PC-3 (cell line): ENCODE measurements around the gene TRABD2B. TPM values are rescaled to one million over a fixed set of nuclear protein-coding genes. Genes with fewer than 3 reads are reported as not detected.

Experiments
- ATAC-seq: fragments of 200-7000 bp; cut with Tn5 transposase; 2 replicates; pipeline ENCODE4 v1.9.1; 2020; ENCODE audit warnings: mild to moderate bottlenecking, moderate library complexity
- BruUV-seq: library from RNA; stranded (reverse); fragments of 400-500 nt; replicated peaks from 2 replicates; lab custom pipeline; 2021; lab: Mats Ljungman, UMichigan
- CTCF ChIA-PET: fragments of 300-600 bp; sonication (Branson Sonifier 250); formaldehyde crosslinking; loops from one replicate; lab custom pipeline; 2022; ENCODE audit warnings: antibody characterized with exemption; lab: Charles Lee
- POLR2A ChIA-PET: fragments of 300-600 bp; sonication (Branson Sonifier 250); formaldehyde crosslinking; loops from one replicate; lab custom pipeline; 2022; ENCODE audit warnings: antibody characterized with exemption; ENCODE audit not compliant: unreplicated experiment; lab: Charles Lee
- DNase-seq: peaks from one replicate; pipeline ENCODE4 v3.0.0-alpha.2; 2015
- H2AFZ ChIP-seq: fragments of 300-600 bp; sonication (generic); 2 replicates; pipeline ENCODE4 v1.6.0; 2016; ENCODE audit warnings: antibody characterized with exemption, low read length
- H3F3A ChIP-seq: fragments of 300-600 bp; sonication (generic); one replicate; pipeline ENCODE4 v1.6.0; 2017; ENCODE audit warnings: antibody characterized with exemption, low read length, control low read depth, mild to moderate bottlenecking; ENCODE audit not compliant: unreplicated experiment
- H3K27ac ChIP-seq: fragments of 300-600 bp; sonication (generic); 2 replicates; pipeline ENCODE4 v1.5.1; 2016; ENCODE audit warnings: mild to moderate bottlenecking, low read length
- H3K27me3 ChIP-seq: fragments of 300-600 bp; sonication (generic); 2 replicates; pipeline ENCODE4 v1.6.1; 2016; ENCODE audit warnings: low read length, mixed read lengths
- H3K36me3 ChIP-seq: fragments of 300-600 bp; sonication (generic); 2 replicates; pipeline ENCODE4 v1.6.1; 2016; ENCODE audit warnings: low read depth, mixed run types, low read length, mixed read lengths
- H3K4me1 ChIP-seq: fragments of 300-600 bp; sonication (generic); 2 replicates; pipeline ENCODE4 v1.5.1; 2016; ENCODE audit warnings: low read length; ENCODE audit not compliant: insufficient read depth
- H3K4me2 ChIP-seq: fragments of 300-600 bp; sonication (generic); 2 replicates; pipeline ENCODE4 v1.6.0; 2016; ENCODE audit warnings: low read length
- H3K4me3 ChIP-seq: fragments of 300-600 bp; sonication (generic); 2 replicates; pipeline ENCODE4 v1.5.1; 2016; ENCODE audit warnings: mild to moderate bottlenecking, low read length, mixed read lengths
- H3K79me2 ChIP-seq: fragments of 300-600 bp; sonication (generic); 2 replicates; pipeline ENCODE4 v1.6.1; 2017; ENCODE audit warnings: low read length, mixed read lengths
- H3K9ac ChIP-seq: fragments of 300-600 bp; sonication (generic); 2 replicates; pipeline ENCODE4 v1.6.0; 2016; ENCODE audit warnings: mild to moderate bottlenecking, low read length
- H3K9me2 ChIP-seq: fragments of 300-600 bp; sonication (generic); replicated peaks from 2 replicates; pipeline ENCODE4 v1.6.1; 2016; ENCODE audit warnings: mixed run types, low read length, mixed read lengths
- H3K9me3 ChIP-seq: fragments of 300-600 bp; sonication (generic); 2 replicates; pipeline ENCODE4 v1.6.1; 2016; ENCODE audit warnings: low read length, mixed read lengths
- H4K20me1 ChIP-seq: fragments of 300-600 bp; sonication (generic); 2 replicates; pipeline ENCODE4 v1.6.1; 2016; ENCODE audit warnings: low read length, mixed read lengths
- CTCF ChIP-seq: fragments of 300-600 bp; sonication (generic); conservative IDR thresholded peaks from 2 replicates; pipeline ENCODE4 v1.5.1; 2017; ENCODE audit warnings: antibody characterized with exemption, low read depth, mild to moderate bottlenecking, low read length
- EZH2 ChIP-seq: fragments of 300-600 bp; sonication (generic); IDR thresholded peaks from one replicate; pipeline ENCODE4 v1.6.1; 2017; ENCODE audit warnings: antibody characterized with exemption, mild to moderate bottlenecking, low read length; ENCODE audit not compliant: unreplicated experiment
- EZH2phosphoT487 ChIP-seq: fragments of 300-600 bp; sonication (generic); IDR thresholded peaks from 2 replicates; pipeline ENCODE4 v1.6.1; 2018; ENCODE audit warnings: mild to moderate bottlenecking, antibody characterized with exemption, low read length, borderline replicate concordance
- intact Hi-C: fragments of 100-400 bp; cut with micrococcal nuclease; formaldehyde crosslinking; loops from 2 replicates; pipeline ENCODE4 v1.9.0; 2023
- total RNA-seq: library from RNA; depleted of rRNA; stranded (reverse); fragments of >200 nt; gene quantifications from 2 replicates; pipeline ENCODE4 v1.2.3, GENCODE V29; 2014

TRABD2B gene
- total RNA-seq, 1 experiment from 2014 or later, result 0.44 TPM

DNA sequence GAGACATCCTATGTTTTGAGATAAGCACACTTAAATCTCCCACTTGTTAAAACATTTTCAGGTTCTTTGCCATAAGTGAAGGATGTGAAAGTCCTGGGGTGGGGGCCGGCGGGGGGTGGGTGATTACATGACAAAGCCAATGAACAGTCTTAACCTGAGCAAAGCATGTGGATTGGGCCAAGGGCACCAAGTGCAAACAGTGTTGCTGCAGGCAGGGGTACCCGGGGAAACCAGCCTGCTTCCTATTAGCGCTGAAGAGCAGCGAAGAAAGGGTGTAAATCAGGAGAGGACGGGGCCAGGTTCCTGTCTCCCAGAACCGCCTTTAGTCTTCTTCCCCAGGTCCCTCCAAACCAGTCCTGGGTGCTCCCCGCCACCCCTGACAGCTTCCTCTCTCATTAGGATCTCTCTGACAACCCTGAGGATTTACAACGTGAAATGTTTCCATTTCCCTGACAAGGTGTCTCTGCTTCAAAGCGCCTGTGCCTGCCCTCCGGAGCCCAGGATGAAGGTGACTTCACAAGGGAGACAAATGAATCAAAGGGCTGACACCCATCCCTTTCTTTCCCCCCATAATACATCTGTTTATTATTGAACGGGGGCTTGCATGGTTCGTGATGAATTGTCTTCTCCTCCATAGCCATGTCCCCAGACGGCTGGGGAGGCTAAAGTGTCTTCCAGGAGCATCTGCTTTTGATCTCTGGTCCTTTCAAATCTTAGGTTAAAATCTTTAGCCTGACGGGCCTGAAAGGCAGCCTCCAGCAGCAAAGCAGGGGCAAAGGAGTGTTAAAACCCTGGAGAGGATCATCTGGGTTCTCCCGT is 109.5 kb downstream of the TRABD2B start:
- ChIA-PET POLR2A (no interaction called here), CTCF (no interaction called here)
- H3K9ac ChIP-seq, result no peak overlapping the region
- no peak for DNase-seq
- H3K9me3 ChIP-seq, result no peaks in the 10 kb centered on the region
- H3K9me2 ChIP-seq, result no peaks in the 10 kb centered on the region
- BruUV-seq, result no TSS peak
- H3K4me3 ChIP-seq, result no peak overlapping the region
- H3K36me3 ChIP-seq, result no peaks in the 10 kb centered on the region
- H4K20me1 ChIP-seq, result no peaks in the 10 kb centered on the region
- H3F3A ChIP-seq, result no peaks in the 10 kb centered on the region
- H3K4me2 ChIP-seq, result no peak overlapping the region
- H2AFZ ChIP-seq, result no peak overlapping the region
- intact Hi-C loops, result no loop called here
- H3K27ac ChIP-seq, result no peak overlapping the region
- TF ChIP-seq EZH2phosphoT487, result no peak
- TF ChIP-seq CTCF, result no peak
- TF ChIP-seq EZH2, result no peak
- H3K79me2 ChIP-seq, result no peaks in the 10 kb centered on the region
- peaks cover 10% of the 10 kb centered on the region for H3K4me1 ChIP-seq
- ATAC-seq, result no peak
- H3K27me3 ChIP-seq, result no peaks in the 10 kb centered on the region

DNA sequence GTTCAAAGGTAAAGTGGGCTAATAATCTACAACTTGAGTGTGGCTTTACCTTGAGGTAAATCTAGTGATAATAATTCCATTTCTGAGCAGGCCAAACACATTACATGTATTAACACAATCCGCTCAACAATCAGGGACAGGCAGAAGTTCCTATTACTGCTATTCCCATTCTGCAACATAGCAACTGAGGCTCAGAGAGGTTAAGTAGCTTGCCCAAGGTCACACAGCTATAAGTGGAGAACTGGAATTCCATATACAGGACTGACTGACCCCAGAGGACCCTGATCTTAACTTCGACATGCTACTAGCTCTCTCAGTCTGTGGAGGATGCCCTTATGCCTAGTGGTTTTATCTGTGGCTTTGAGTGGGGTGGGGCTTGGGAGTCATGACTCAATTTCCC is 110.1 kb downstream of the TRABD2B start:
- ChIA-PET POLR2A (no interaction called here), CTCF (no interaction called here)
- Histone ChIP-seq H4K20me1 (no peaks in the 10 kb centered on the region), H3K4me3 (no peak overlapping the region), H3K27me3 (no peaks in the 10 kb centered on the region), H3K4me1 (peaks cover 10% of the 10 kb centered on the region), H3K9me2 (no peaks in the 10 kb centered on the region), H3K79me2 (no peaks in the 10 kb centered on the region), H3K9me3 (no peaks in the 10 kb centered on the region), H3K4me2 (no peak overlapping the region), H3K9ac (no peak overlapping the region), H3F3A (no peaks in the 10 kb centered on the region), H3K36me3 (no peaks in the 10 kb centered on the region), H2AFZ (no peak overlapping the region), H3K27ac (no peak overlapping the region)
- ATAC-seq (no peak), DNase-seq (no peak)
- no peak for TF ChIP-seq EZH2
- no peak for TF ChIP-seq EZH2phosphoT487
- no peak for TF ChIP-seq CTCF
- intact Hi-C loops, result no loop called here
- no TSS peak for BruUV-seq

DNA sequence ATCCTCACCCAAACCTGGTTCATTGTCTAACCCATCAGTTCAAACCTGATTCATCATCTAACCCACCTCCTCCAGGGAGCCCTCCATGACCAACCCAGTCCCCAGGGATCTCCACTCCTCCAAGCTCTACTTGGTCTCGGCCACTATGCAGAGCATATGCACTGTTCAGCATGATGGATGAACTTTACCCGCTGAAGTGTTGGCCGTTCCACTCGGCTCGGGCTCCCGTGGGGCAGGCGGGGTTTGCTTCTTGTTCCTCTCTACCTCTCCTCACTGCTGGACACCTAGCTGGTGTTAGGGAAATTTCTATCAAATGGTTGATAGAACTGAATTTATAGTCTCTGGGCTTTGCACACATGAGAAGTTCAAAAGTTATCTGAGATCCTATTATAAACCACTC is 111.0 kb downstream of the TRABD2B start:
- Histone ChIP-seq H3K27ac (no peak overlapping the region), H3K36me3 (no peaks in the 10 kb centered on the region), H4K20me1 (no peaks in the 10 kb centered on the region), H3K9me3 (no peaks in the 10 kb centered on the region), H3K4me3 (no peak overlapping the region), H3K79me2 (no peaks in the 10 kb centered on the region), H3K27me3 (no peaks in the 10 kb centered on the region), H3K9ac (no peak overlapping the region), H3F3A (no peaks in the 10 kb centered on the region), H2AFZ (no peak overlapping the region), H3K4me1 (peaks cover 10% of the 10 kb centered on the region), H3K4me2 (no peak overlapping the region), H3K9me2 (no peaks in the 10 kb centered on the region)
- BruUV-seq, result no TSS peak
- CTCF ChIA-PET, result no interaction called here
- TF ChIP-seq EZH2phosphoT487, result no peak
- no peak for TF ChIP-seq CTCF
- no peak for TF ChIP-seq EZH2
- DNase-seq (no peak), ATAC-seq (no peak)
- intact Hi-C loops, result no loop called here
- POLR2A ChIA-PET, result no interaction called here
